ENCODE results near the gene SCP2. TPM values are rescaled to one million over a fixed set of nuclear protein-coding genes. Genes with fewer than 3 reads are reported as not detected.

The SCP2 gene
- total and polyA plus RNA-seq, 2 of the 4 experiments (the other 2 are of a cell fraction): 70.4 to 83.1 TPM

DNA sequence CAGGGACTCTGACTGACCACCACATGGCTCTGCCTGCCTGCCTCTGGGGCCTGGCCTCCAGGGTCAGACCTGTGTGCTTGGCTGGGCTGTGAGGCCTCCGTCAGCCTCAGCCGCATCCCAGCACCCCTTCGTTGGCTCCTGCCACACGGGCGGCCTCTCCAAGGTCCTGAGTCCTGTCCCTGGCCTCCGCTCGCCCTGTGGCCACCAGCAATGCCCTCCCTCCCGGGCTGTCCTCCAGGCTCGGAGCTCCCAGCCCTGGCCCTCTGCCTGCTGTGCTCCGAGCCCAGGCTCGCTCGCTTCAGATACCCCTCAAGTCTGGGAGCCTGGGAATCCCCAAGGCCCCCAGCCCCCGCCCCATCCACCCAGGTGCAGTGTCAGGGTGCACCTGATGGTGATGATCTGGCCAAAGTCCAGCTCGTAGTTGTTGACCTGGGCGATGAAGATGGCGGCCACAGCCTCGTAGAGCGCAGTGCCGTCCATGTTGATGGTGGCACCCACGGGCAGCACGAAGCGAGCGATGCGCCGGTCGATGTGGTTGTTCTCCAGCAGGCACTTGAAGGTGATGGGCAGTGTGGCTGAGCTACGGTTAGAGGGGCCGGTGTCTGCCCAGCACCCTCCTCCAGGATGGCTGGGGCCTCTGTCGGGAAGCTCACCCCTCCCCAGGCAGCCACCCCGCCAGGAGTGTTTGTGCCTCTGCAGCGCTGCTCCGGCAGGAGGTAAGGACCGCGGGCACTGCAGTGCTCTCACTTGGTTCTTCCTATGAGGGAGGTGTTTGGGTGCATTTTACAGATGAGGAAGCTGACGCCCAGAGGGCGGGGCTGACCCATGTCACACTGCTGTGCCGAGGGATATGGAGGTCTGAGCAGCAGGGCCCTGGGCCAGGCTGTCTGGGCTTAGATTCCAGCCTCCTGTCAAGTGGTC lies 163.4 kb downstream of the SCP2 start:
- CTCF ChIA-PET: interaction anchor here (0.5 kb wide), 1 partner anchor 345 kb away, joined by 3 read pairs; no protein-coding TSS in a partner anchor
- peak overlapping the region in 1 of 2 experiments; percentile 5; a peak in 1 of 4 replicates for H4K8ac ChIP-seq (ENCODE audit: low read depth in 2 of 2, low read length in 2 of 2)

More for the DNA sequence above, 163.4 kb downstream of the SCP2 start:
- WGBS, 2 experiments (ENCODE audit: extremely low coverage in 2 of 2, insufficient read length in 1 of 2): 90% methylated on average over 18 of the region's 37 CpGs; no CpG with 5 or more reads in 1 of the 2 experiments
- Histone ChIP-seq H3K36me3 (ENCODE audit: control insufficient read depth, insufficient read depth, low read length) (peaks cover 1% of the 10 kb centered on the region; the same call in 1 of the 2 replicates), H3K9me3 (ENCODE audit: control insufficient read depth, insufficient read depth, low read length) (no peaks in the 10 kb centered on the region), H2BK5ac (ENCODE audit: low read depth, low read length, poor library complexity, severe bottlenecking) (no peak overlapping the region), H3K14ac (replicated peaks; ENCODE audit: low read depth, low read length) (no peak overlapping the region), H2AK9ac (replicated peaks; ENCODE audit: low read depth, low read length, poor library complexity) (no peak overlapping the region), H2BK120ac (ENCODE audit: low read depth, low read length) (peak overlapping the region; percentile 70), H3K23ac (ENCODE audit: low read depth, low read length) (no peak overlapping the region), H3K9ac (ENCODE audit: low read depth, low read length) (no peak overlapping the region), H3K18ac (ENCODE audit: low read depth, low read length) (no peak overlapping the region), H2AK5ac (ENCODE audit: low read depth, low read length) (0 out of 2 replicates have a peak overlapping the region, but pooled peaks have one; percentile 43), H4K5ac (ENCODE audit: low read depth, low read length) (no peak overlapping the region), H3K4ac (ENCODE audit: low read depth, low read length) (peak overlapping the region; percentile 72; the same call in 1 of the 2 replicates), H3K27me3 (ENCODE audit: control insufficient read depth, insufficient read depth, low read length) (no peaks in the 10 kb centered on the region), H3K9me1 (ENCODE audit: insufficient read depth, low read length) (peaks cover 23% of the 10 kb centered on the region), H3K79me1 (ENCODE audit: low read depth in 1 of 2, low read length in 2 of 2) (no peaks in the 10 kb centered on the region), H3K4me1 (ENCODE audit: control insufficient read depth, insufficient read depth, low read length) (peaks cover 19% of the 10 kb centered on the region), H3K27ac (ENCODE audit: insufficient read depth, low read length) (no peak overlapping the region), H2AFZ (replicated peaks; ENCODE audit: low read length, poor library complexity) (no peak overlapping the region), H2BK20ac (ENCODE audit: low read depth, low read length) (0 out of 2 replicates have a peak overlapping the region, but pooled peaks have one; percentile 44), H3K56ac (ENCODE audit: extremely low read depth, insufficient read depth, low read length) (no peak overlapping the region), H4K91ac (ENCODE audit: insufficient read depth, low read depth, low read length) (peak overlapping the region; percentile 84), H3K4me2 (ENCODE audit: low read depth, low read length) (no peak overlapping the region), H4K20me1 (ENCODE audit: insufficient read depth, low read length) (no peaks in the 10 kb centered on the region), H2BK15ac (ENCODE audit: low read depth, low read length) (no peak overlapping the region; the same call in 2 of the 3 replicates), H3K4me3 (ENCODE audit: insufficient read depth, low read depth, low read length) (no peak overlapping the region)
- no peak for DNase-seq
- intact Hi-C loops (cut with micrococcal nuclease) (no loop called here), dilution Hi-C loops (cut with HindIII; ENCODE audit: low sequenced_read_pairs, unreplicated experiment) (no loop called here), in situ Hi-C loops (cut with MboI; ENCODE audit: low sequenced_read_pairs) (no loop called here)
- no peak for ATAC-seq (ENCODE audit: low read depth)
- POLR2A ChIA-PET (ENCODE audit: unreplicated experiment): no interaction called here
- no TSS peak for BruUV-seq (replicated peaks)
- TF ChIP-seq BHLHE40 (IDR thresholded peaks at IDR 0.05; ENCODE audit: low read depth, low read length): no peak
- no peak for TF ChIP-seq RCOR1 (IDR thresholded peaks at IDR 0.05; ENCODE audit: insufficient replicate concordance, low read length)
